GM12872 (cell line): ENCODE measurements around the gene PRKACA.

Source experiments
- CTCF ChIP-seq: IDR thresholded peaks from 3 replicates; pipeline ENCODE4 v1.5.1; 2011; ENCODE audit warnings: low read depth, mild to moderate bottlenecking, low read length, moderate library complexity; ENCODE audit not compliant: insufficient read depth

Gene PRKACA

DNA sequence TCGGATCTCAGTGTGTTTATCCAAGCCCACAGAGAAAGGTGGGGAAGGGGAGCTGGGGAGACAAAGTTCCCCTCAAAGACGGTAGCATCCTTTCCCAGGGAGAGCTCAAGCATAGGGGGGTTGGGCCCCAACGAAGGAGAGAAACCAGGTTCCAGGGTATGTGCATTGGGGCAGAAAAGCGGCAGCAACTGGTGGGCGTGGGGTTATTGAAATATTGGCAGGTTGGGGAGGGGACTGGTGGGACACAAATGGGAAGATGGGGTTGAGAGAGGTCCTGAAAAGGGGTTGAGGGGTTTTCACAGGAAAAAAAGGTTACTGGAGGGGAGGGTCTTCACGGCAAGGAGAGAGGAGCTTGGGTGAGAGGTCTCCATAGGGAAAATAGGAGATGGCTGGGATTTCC lies 17.8 kb upstream of the PRKACA start:
- no peak for TF ChIP-seq CTCF

DNA sequence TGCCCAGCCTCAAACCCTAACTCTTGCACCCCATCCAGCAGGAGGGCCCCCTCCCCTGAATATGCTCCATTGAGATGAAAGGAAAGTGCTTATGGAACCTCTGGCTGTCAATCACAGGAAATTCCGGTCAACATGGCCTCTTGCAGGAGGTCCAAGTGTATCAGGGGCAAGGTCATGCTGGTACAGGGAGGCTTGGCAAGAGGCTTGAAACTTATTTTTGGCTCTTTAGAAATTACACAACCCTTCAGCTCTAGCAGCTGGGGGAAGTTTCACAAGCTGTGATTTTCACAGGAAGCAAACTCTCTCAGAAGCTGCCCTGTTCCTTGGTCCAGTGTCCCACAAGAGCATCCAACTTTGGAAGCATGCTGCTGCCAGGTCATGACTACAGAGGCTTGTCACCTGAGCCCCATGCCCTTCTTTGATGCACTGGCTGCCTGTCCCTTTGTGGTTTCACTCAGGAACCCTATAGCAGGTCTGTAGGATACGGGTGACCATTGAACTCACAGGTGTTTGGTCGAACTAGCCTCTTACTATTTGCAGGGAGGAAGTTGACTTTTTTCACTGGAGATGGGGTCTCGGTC lies 10.5 kb upstream of the PRKACA start:
- TF ChIP-seq CTCF = no peak

DNA sequence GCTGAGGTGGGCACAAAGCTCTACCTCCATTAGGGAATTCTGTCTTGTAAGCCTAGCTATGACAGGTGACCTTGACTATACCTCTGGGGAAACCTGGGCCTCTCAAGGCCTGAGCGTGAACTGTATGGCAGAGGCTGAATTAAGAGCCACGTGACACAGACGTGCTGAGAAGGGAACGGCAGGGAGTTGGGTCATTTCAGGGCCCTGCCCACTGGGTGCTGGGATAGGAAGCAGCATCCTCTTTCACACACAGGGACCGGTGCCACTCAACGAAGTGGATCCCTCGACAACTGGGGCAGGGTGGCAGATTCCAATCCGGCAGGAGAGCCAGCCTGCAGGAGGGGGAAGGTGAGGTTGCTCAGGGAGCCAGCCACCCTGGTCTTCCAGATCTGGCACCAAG lies 9.6 kb upstream of the PRKACA start:
- no peak for TF ChIP-seq CTCF

GRCh38 chr19:14122924-14123323 lies 5.4 kb upstream of the PRKACA start:
- no peak for TF ChIP-seq CTCF

GRCh38 chr19:14120497-14120780 lies 2.9 kb upstream of the PRKACA start:
- no peak for TF ChIP-seq CTCF

DNA sequence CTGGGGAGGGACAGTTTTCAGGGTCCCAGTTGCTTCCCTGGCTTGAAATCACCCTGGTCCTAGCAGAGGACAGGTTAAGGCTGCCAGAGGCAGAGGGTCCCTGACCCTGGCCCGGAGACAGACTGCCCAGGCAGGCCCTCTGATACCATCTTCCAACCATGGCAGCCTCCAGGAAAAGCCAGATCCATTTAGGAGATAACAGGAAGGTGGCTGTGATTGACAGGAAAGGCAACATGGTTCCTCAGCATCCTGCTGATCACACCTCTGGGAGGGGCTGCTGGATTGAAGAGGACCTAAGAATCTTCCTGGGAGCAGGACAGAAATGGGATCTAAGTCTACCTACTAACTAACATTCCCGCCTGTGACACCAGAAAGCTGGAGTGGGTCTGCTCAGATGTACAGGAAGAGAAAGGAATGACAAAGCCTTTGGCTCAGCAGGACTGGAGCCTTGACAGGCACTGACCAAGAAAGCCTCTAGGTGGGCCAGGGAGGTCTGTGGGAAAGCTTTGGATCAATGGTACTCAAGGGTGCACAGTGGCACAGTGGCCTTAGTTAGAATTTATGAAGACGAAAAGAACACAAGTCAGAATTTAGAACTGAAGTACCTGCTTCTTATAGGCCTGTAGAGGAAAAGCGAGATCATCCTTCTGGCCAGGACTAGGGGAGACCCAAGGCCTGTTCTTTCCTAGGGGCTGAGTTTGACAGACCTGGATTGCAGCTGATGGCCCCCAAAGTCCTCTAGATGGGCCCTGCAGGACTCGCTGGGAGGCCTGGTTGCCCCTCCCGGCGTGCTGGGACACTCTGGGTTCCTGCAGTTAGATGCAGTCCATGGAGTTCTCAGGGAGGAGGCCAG lies 2.3 kb upstream of the PRKACA start:
- no peak for TF ChIP-seq CTCF

DNA sequence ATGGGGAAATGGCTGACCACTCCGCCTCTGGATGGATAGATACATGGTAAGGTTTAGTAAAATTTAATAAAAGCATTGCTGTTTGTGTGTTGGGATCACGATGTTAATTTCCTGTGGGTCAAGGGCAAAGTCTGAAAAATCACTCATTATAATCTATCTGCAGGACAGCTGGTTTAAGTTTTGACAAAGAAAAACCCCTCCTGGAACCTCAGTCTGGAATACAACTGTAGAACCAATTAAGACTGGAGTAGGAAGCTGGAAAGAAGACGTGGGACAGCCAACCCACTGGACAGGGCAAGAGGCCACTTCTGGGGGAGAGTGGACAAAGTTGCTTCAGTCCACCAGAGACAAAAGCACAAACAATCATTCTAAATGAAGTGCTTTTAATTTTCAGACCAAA lies 1.6 kb upstream of the PRKACA start:
- no peak for TF ChIP-seq CTCF
